ENCODE data around the gene RFX7.

GRCh38 chr15:56281145-56281544 is 37.5 kb upstream of the RFX7 start:
- TF ChIP-seq CTCF (IDR thresholded peaks at IDR 0.05) (no peak), POLR2AphosphoS5 (IDR thresholded peaks at IDR 0.05) (no peak), POLR2A (IDR thresholded peaks at IDR 0.05) (no peak), EP300 (IDR thresholded peaks at IDR 0.05) (no peak)
